B cell (primary cell): ENCODE data around the gene BPIFB3. TPM values are rescaled to one million over a fixed set of nuclear protein-coding genes. Genes with fewer than 3 reads are reported as not detected.

Experiments used
- ATAC-seq: fragments of 200-7000 bp; cut with Tn5 transposase; one replicate; pipeline ENCODE4 v1.10.0; 2021; ENCODE audit warnings: low read depth, mild to moderate bottlenecking, moderate number of reproducible peaks, moderate library complexity
- CTCF ChIA-PET: fragments of 350-600 bp; sonication (Branson Sonifier 250); formaldehyde crosslinking; loops from one replicate; lab custom pipeline; 2021; ENCODE audit warnings: antibody characterized with exemption, inconsistent platforms; lab: Charles Lee
- POLR2A ChIA-PET: fragments of 350-600 bp; sonication (Branson Sonifier 250); formaldehyde crosslinking; loops from one replicate; lab custom pipeline; 2021; ENCODE audit warnings: antibody characterized with exemption; lab: Charles Lee
- DNase-seq: peaks from one replicate; pipeline ENCODE4 v3.0.0; 2013
- H2AFZ ChIP-seq: 2 replicates; pipeline ENCODE4 v1.6.1; 2012; ENCODE audit warnings: mild to moderate bottlenecking, low read depth, low read length; ENCODE audit not compliant: insufficient read depth, poor library complexity, severe bottlenecking
- H3K27ac ChIP-seq, 2 donors: 1 replicate in 1 of 2; 2 replicates in 1 of 2; pipeline ENCODE4 v1.5.1; 2012 to 2013; ENCODE audit warnings: low read length in 2 of 2, mild to moderate bottlenecking in 2 of 2, moderate library complexity in 1 of 2
- H3K27me3 ChIP-seq, 4 experiments: fragments of 200-600 bp in 1 of 4; sonication (generic) in 1 of 4; replicated peaks in 1 of 4; 1 replicate in 2 of 4; 2 replicates in 2 of 4; pipeline versions ENCODE4 v1.6.1 to v1.7.0; 2013 to 2016; ENCODE audit warnings: low read length in 3 of 4, mild to moderate bottlenecking in 2 of 4, mixed read lengths in 1 of 4, moderate library complexity in 1 of 4; ENCODE audit not compliant: insufficient read depth in 4 of 4, control insufficient read depth in 3 of 4; ENCODE audit errors: control extremely low read depth in 1 of 4
- H3K36me3 ChIP-seq, 2 experiments: replicated peaks in 1 of 2; 1 replicate in 1 of 2; 2 replicates in 1 of 2; pipeline versions ENCODE4 v1.6.1 to v1.7.1; 2013; ENCODE audit warnings: low read length in 1 of 2; ENCODE audit not compliant: insufficient read depth in 2 of 2, control insufficient read depth in 1 of 2; ENCODE audit errors: control extremely low read depth in 1 of 2, extremely low read depth in 1 of 2
- H3K4me1 ChIP-seq, 2 donors: fragments of 200-600 bp in 1 of 2; sonication (generic) in 1 of 2; 1 replicate in 1 of 2; 2 replicates in 1 of 2; pipeline versions ENCODE4 v1.5.1 to v1.6.1; 2013 to 2017; ENCODE audit warnings: low read length in 2 of 2; ENCODE audit not compliant: control insufficient read depth in 2 of 2, insufficient read depth in 2 of 2
- H3K4me2 ChIP-seq: replicated peaks from 2 replicates; pipeline ENCODE3; 2012; ENCODE audit warnings: mild to moderate bottlenecking, low read depth, low read length; ENCODE audit not compliant: poor library complexity, severe bottlenecking
- H3K4me3 ChIP-seq, 5 experiments: fragments of 200-600 bp in 1 of 5; sonication (generic) in 1 of 5; 1 replicate in 3 of 5; 2 replicates in 2 of 5; pipeline versions ENCODE4 v1.5.1 to v1.7.0; 2011 to 2016; ENCODE audit warnings: low read length in 4 of 5, mild to moderate bottlenecking in 4 of 5, low read depth in 2 of 5, control low read depth in 1 of 5, moderate library complexity in 1 of 5; ENCODE audit not compliant: insufficient read depth in 1 of 5; ENCODE audit errors: control extremely low read depth in 1 of 5, extremely low read depth in 1 of 5
- H3K79me2 ChIP-seq: fragments of 200-600 bp; sonication (generic); one replicate; pipeline ENCODE4 v1.6.0; 2016; ENCODE audit warnings: low read length; ENCODE audit not compliant: control insufficient read depth, insufficient read depth
- H3K9ac ChIP-seq: fragments of 200-600 bp; sonication (generic); 2 replicates; pipeline ENCODE4 v1.6.1; 2017; ENCODE audit warnings: mild to moderate bottlenecking, low read length, moderate library complexity
- H3K9me3 ChIP-seq, 3 donors: one replicate each; pipeline versions ENCODE4 v1.6.1 to v1.7.1; 2013; ENCODE audit warnings: low read length in 2 of 3; ENCODE audit not compliant: control insufficient read depth in 2 of 3, insufficient read depth in 1 of 3; ENCODE audit errors: control extremely low read depth in 1 of 3
- H4K20me1 ChIP-seq: 2 replicates; pipeline ENCODE4 v1.6.0; 2012; ENCODE audit warnings: mild to moderate bottlenecking, low read length; ENCODE audit not compliant: insufficient read depth, control insufficient read depth, poor library complexity, severe bottlenecking
- H3K27ac Mint-ChIP-seq: one replicate; pipeline ENCODE4 v1.8.0; 2021; ENCODE audit warnings: mixed read lengths
- H3K27me3 Mint-ChIP-seq: one replicate; pipeline ENCODE4 v1.8.0; 2021; ENCODE audit warnings: mixed read lengths
- H3K4me1 Mint-ChIP-seq: one replicate; pipeline ENCODE4 v1.8.0; 2021; ENCODE audit warnings: mixed read lengths
- H3K4me3 Mint-ChIP-seq: one replicate; pipeline ENCODE4 v1.8.0; 2021; ENCODE audit warnings: mixed read lengths
- H3K9me3 Mint-ChIP-seq: one replicate; pipeline ENCODE4 v1.8.0; 2022; ENCODE audit warnings: mixed read lengths; ENCODE audit not compliant: insufficient read depth
- CTCF ChIP-seq: fragments of 200-600 bp; IDR thresholded peaks from one replicate; pipeline ENCODE4 v1.8.0; 2022; ENCODE audit warnings: antibody characterized with exemption, mild to moderate bottlenecking
- EZH2 ChIP-seq: IDR thresholded peaks from 2 replicates; pipeline ENCODE4 v1.6.1; 2012; ENCODE audit warnings: borderline replicate concordance, low read depth, mild to moderate bottlenecking, moderate library complexity, low read length; ENCODE audit not compliant: insufficient read depth, poor library complexity, severe bottlenecking
- WGBS: methylation state at CpG from one replicate; pipeline ENCODE4 v1.1.5; 2013; ENCODE audit warnings: missing lambda C conversion rate; ENCODE audit not compliant: insufficient coverage; 5-methylcytosine and 5-hydroxymethylcytosine counted together
- intact Hi-C: fragments of 100-400 bp; cut with micrococcal nuclease; formaldehyde crosslinking; loops from one replicate; pipeline ENCODE4 v1.10.0; 2022
- polyA plus RNA-seq: library from polyadenylated mRNA; depleted of rRNA; stranded (reverse); fragments of >200 nt; gene quantifications from 2 replicates; pipeline ENCODE4 v1.2.3, GENCODE V29; 2012
- total RNA-seq, 2 donors: library from RNA; stranded (reverse); fragments of 120-200 nt in 1 of 2; gene quantifications; 1 replicate in 1 of 2; 2 replicates in 1 of 2; pipeline versions ENCODE4 v1.2.3 to v1.2.4, GENCODE V29; 2013 to 2022

The BPIFB3 gene
- total and polyA plus RNA-seq, 2 donors (not counting 1 experiment from before 2014, with no cell fraction given), result not detected

- Histone ChIP-seq H4K20me1 (no peaks in the 10 kb centered on the region), H3K27me3 (peaks cover 0 to 4% (median 0%) of the 10 kb centered on the region in 4 experiments), H3K9ac (no peak overlapping the region), H3K36me3 (no peaks in the 10 kb centered on the region), H3K79me2 (no peaks in the 10 kb centered on the region), H3K27ac (no peak overlapping the region), H3K9me3 (no peaks in the 10 kb centered on the region), H3K4me3 (no peak overlapping the region), H3K4me2 (no peak overlapping the region), H2AFZ (no peak overlapping the region), H3K4me1 (no peaks in the 10 kb centered on the region)
- ChIA-PET POLR2A (no interaction called here), CTCF (no interaction called here)
- H3K9me3 Mint-ChIP-seq, result no peaks in the 10 kb centered on the region
- no peak overlapping the region for H3K27ac Mint-ChIP-seq
- intact Hi-C loops, result no loop called here
- H3K27me3 Mint-ChIP-seq, result peaks cover 8% of the 10 kb centered on the region
- DNase-seq, result no peak
- no peak overlapping the region for H3K4me3 Mint-ChIP-seq
- TF ChIP-seq CTCF, result no peak
- TF ChIP-seq EZH2, result no peak
- ATAC-seq, result no peak
- no peaks in the 10 kb centered on the region for H3K4me1 Mint-ChIP-seq
- 85% methylated on average over 6 of the region's 7 CpGs for WGBS
Observed at GRCh38 chr20:33081411-33082154, 27.9 kb downstream of the BPIFB3 start.

GRCh38 chr20:33082546-33082945 is 28.8 kb downstream of the BPIFB3 start:
- no peaks in the 10 kb centered on the region for H3K4me1 Mint-ChIP-seq
- peaks cover 5% of the 10 kb centered on the region for H3K27me3 Mint-ChIP-seq
- intact Hi-C loops, result no loop called here
- no peaks in the 10 kb centered on the region for H4K20me1 ChIP-seq
- ChIA-PET CTCF (no interaction called here), POLR2A (no interaction called here)
- H3K79me2 ChIP-seq, result no peaks in the 10 kb centered on the region
- H3K27me3 ChIP-seq, result peaks cover 0 to 2% (median 0%) of the 10 kb centered on the region in 4 experiments
- H3K36me3 ChIP-seq, result no peaks in the 10 kb centered on the region
- H3K27ac ChIP-seq, result no peak overlapping the region
- H2AFZ ChIP-seq, result no peak overlapping the region
- no peak overlapping the region for H3K4me3 Mint-ChIP-seq
- no peak for ATAC-seq
- no peak overlapping the region for H3K4me2 ChIP-seq
- WGBS, result 92% methylated on average over 4 of the region's 6 CpGs
- no peaks in the 10 kb centered on the region for H3K9me3 Mint-ChIP-seq
- H3K9me3 ChIP-seq, result no peaks in the 10 kb centered on the region
- H3K9ac ChIP-seq, result no peak overlapping the region
- H3K27ac Mint-ChIP-seq, result no peak overlapping the region
- DNase-seq, result no peak
- H3K4me1 ChIP-seq, result no peaks in the 10 kb centered on the region
- no peak overlapping the region for H3K4me3 ChIP-seq
- TF ChIP-seq EZH2 (no peak), CTCF (no peak)
